Measurements from ENCODE around the gene KRTAP9-4.
"Not testable (repeated sequence)": the region's sequence is repeated elsewhere in the genome, so short reads cannot be mapped to it uniquely, and the experiment has no call there.

KRTAP9-4 gene

GRCh38 chr17:41249637-41250240 lies at the start of gene KRTAP9-4:
Gene KRTAP9-4 (plus strand): TSS chr17:41249687. CDS start chr17:41249721, 34 bp downstream.
- DNase-seq: not testable (repeated sequence)

- DNase-seq: no peak
Measured at GRCh38 chr17:41211845-41212466, 37.5 kb upstream of the KRTAP9-4 start.

GRCh38 chr17:41212524-41213169 lies 36.8 kb upstream of the KRTAP9-4 start:
- DNase-seq: no peak

GRCh38 chr17:41215681-41216080 lies 33.8 kb upstream of the KRTAP9-4 start:
- no peak for DNase-seq

- no peak for DNase-seq
Measured at GRCh38 chr17:41223821-41224220, 25.7 kb upstream of the KRTAP9-4 start.

GRCh38 chr17:41226051-41226450 lies 23.4 kb upstream of the KRTAP9-4 start:
- no peak for DNase-seq

- not testable (repeated sequence) for DNase-seq
Measured at GRCh38 chr17:41226598-41227095, 22.8 kb upstream of the KRTAP9-4 start, which contains the start of gene KRTAP9-2. Gene KRTAP9-2 (plus strand): TSS chr17:41226648. CDS start chr17:41226655, 7 bp downstream.

- DNase-seq: no peak
Measured at GRCh38 chr17:41230094-41230493, 19.4 kb upstream of the KRTAP9-4 start.

- no peak for DNase-seq
Measured at GRCh38 chr17:41231731-41232130, 17.8 kb upstream of the KRTAP9-4 start.

- not testable (repeated sequence) for DNase-seq
Measured at GRCh38 chr17:41232399-41233105, 16.9 kb upstream of the KRTAP9-4 start, which contains the start of gene KRTAP9-3. Gene KRTAP9-3 (plus strand): TSS chr17:41232449. CDS start chr17:41232502, 53 bp downstream.

- DNase-seq: not testable (repeated sequence)
Measured at GRCh38 chr17:41237116-41237515, 12.4 kb upstream of the KRTAP9-4 start.

GRCh38 chr17:41237949-41238437 lies 11.5 kb upstream of the KRTAP9-4 start, which contains the start of gene KRTAP9-8:
Gene KRTAP9-8 (plus strand): TSS chr17:41237999. CDS start chr17:41238052, 53 bp downstream.
- DNase-seq: not testable (repeated sequence)

- not testable (repeated sequence) for DNase-seq
Measured at GRCh38 chr17:41246995-41247787, 2.3 kb upstream of the KRTAP9-4 start.

GRCh38 chr17:41251261-41251660 lies 1.8 kb downstream of the KRTAP9-4 start:
- no peak for DNase-seq

GRCh38 chr17:41254861-41255260 lies 5.4 kb downstream of the KRTAP9-4 start:
- no peak for DNase-seq

GRCh38 chr17:41255381-41256290 lies 6.1 kb downstream of the KRTAP9-4 start, which contains the start of gene KRTAP9-9:
Gene KRTAP9-9 (plus strand): TSS chr17:41255384.
- DNase-seq: not testable (repeated sequence)

GRCh38 chr17:41256291-41256685 lies 6.8 kb downstream of the KRTAP9-4 start:
- DNase-seq: no peak

GRCh38 chr17:41258406-41258805 lies 8.9 kb downstream of the KRTAP9-4 start:
- DNase-seq: no peak

- DNase-seq: no peak
Measured at GRCh38 chr17:41263212-41263611, 13.7 kb downstream of the KRTAP9-4 start.

GRCh38 chr17:41264599-41264998 lies 15.1 kb downstream of the KRTAP9-4 start:
- no peak for DNase-seq

- no peak for DNase-seq
Measured at GRCh38 chr17:41265078-41265477, 15.6 kb downstream of the KRTAP9-4 start, which contains the start of gene KRTAP9-6. Gene KRTAP9-6 (plus strand): TSS chr17:41265378. CDS start chr17:41265378, 0 bp downstream.
